Breast epithelium (tissue), 4 donors: ENCODE data around the gene COL4A2. TPM values are rescaled to one million over a fixed set of nuclear protein-coding genes. Genes with fewer than 3 reads are reported as not detected.
A peak's percentile ranks its signal among the peaks of the same experiment; 100 is the strongest.

ENCODE experiments used
- DNase-seq, 2 donors: peaks; one replicate each; pipeline ENCODE4 v3.0.0-alpha.2; 2019; ENCODE audit warnings: low spot score in 2 of 2
- H3K27ac ChIP-seq, 2 donors: fragments of 200-600 bp; sonication (generic) in 1 of 2; one replicate each; pipeline ENCODE4 v1.5.1; 2016 to 2019; ENCODE audit warnings: mild to moderate bottlenecking in 1 of 2
- H3K27me3 ChIP-seq, 2 donors: fragments of 200-600 bp; sonication (generic) in 1 of 2; one replicate each; pipeline versions ENCODE4 v1.5.1 to v1.6.0; 2017 to 2019; ENCODE audit warnings: control low read depth in 1 of 2, mild to moderate bottlenecking in 1 of 2
- H3K36me3 ChIP-seq: fragments of 200-600 bp; one replicate; pipeline ENCODE4 v1.5.1; 2019
- H3K4me1 ChIP-seq, 2 donors: fragments of 200-600 bp; sonication (generic); one replicate each; pipeline ENCODE4 v1.5.1; 2016 to 2019; ENCODE audit warnings: control low read depth in 1 of 2
- H3K4me3 ChIP-seq, 3 donors: fragments of 200-600 bp; sonication (generic); 1 replicate in 2 of 3; 2 replicates in 1 of 3; pipeline ENCODE4 v1.5.1; 2016 to 2019; ENCODE audit warnings: mild to moderate bottlenecking in 3 of 3, moderate library complexity in 2 of 3
- H3K9me3 ChIP-seq, 2 donors: fragments of 200-600 bp; sonication (generic) in 1 of 2; one replicate each; pipeline ENCODE4 v1.5.1; 2016 to 2019; ENCODE audit warnings: control low read depth in 1 of 2
- POLR2A ChIP-seq: fragments of 450-650 bp; IDR thresholded peaks from one replicate; pipeline ENCODE4 v1.6.1; 2016; ENCODE audit warnings: antibody characterized with exemption, mild to moderate bottlenecking, moderate library complexity
- POLR2AphosphoS5 ChIP-seq, 3 donors: sonication (generic); formaldehyde crosslinking; IDR thresholded peaks; one replicate each; pipeline ENCODE4 v1.6.1; 2017; ENCODE audit warnings: antibody characterized with exemption in 3 of 3
- intact Hi-C: fragments of 100-400 bp; cut with DNase I; formaldehyde crosslinking; loops from one replicate; pipeline ENCODE4 v1.15.1; 2023; ENCODE audit warnings: low total_unique reads
- total RNA-seq, 3 donors: library from RNA; depleted of rRNA; stranded (reverse); fragments of >200 nt; gene quantifications; one replicate each; pipeline ENCODE4 v1.1.0, GENCODE V29; 2016
- TF ChIP-seq, protein P1 (sequence below), 3 donors: fragments of 450-650 bp; IDR thresholded peaks; one replicate each; pipeline ENCODE4 v1.5.1; 2016 to 2017; ENCODE audit warnings: antibody characterized with exemption in 3 of 3, mild to moderate bottlenecking in 3 of 3, moderate library complexity in 3 of 3

Gene COL4A2
- total RNA-seq, 3 donors from 2014 or later, result 107 to 841 (median 307) TPM

- no peak overlapping the region for H3K27ac ChIP-seq
- H3K4me3 ChIP-seq, result no peak overlapping the region
- DNase-seq, result no peak
- intact Hi-C loops, result no loop called here
- H3K9me3 ChIP-seq, result no peaks in the 10 kb centered on the region
- no peaks in the 10 kb centered on the region for H3K36me3 ChIP-seq
- H3K27me3 ChIP-seq, result no peaks in the 10 kb centered on the region
- no peaks in the 10 kb centered on the region for H3K4me1 ChIP-seq
- TF ChIP-seq POLR2AphosphoS5 (IDR thresholded peaks at IDR 0.05) (no peak), POLR2A (no peak)
- TF ChIP-seq, protein P1, sequence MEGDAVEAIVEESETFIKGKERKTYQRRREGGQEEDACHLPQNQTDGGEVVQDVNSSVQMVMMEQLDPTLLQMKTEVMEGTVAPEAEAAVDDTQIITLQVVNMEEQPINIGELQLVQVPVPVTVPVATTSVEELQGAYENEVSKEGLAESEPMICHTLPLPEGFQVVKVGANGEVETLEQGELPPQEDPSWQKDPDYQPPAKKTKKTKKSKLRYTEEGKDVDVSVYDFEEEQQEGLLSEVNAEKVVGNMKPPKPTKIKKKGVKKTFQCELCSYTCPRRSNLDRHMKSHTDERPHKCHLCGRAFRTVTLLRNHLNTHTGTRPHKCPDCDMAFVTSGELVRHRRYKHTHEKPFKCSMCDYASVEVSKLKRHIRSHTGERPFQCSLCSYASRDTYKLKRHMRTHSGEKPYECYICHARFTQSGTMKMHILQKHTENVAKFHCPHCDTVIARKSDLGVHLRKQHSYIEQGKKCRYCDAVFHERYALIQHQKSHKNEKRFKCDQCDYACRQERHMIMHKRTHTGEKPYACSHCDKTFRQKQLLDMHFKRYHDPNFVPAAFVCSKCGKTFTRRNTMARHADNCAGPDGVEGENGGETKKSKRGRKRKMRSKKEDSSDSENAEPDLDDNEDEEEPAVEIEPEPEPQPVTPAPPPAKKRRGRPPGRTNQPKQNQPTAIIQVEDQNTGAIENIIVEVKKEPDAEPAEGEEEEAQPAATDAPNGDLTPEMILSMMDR (IDR thresholded peaks at IDR 0.05), result no peak
These were observed 147.3 kb downstream of the COL4A2 start for GRCh38 chr13:110454227-110454859.

- TF ChIP-seq POLR2AphosphoS5 (IDR thresholded peaks at IDR 0.05) (no peak), POLR2A (no peak)
- TF ChIP-seq, protein P1 (IDR thresholded peaks at IDR 0.05), result no peak
- Histone ChIP-seq H3K27ac (no peak overlapping the region), H3K4me3 (no peak overlapping the region), H3K4me1 (no peaks in the 10 kb centered on the region), H3K27me3 (no peaks in the 10 kb centered on the region), H3K9me3 (no peaks in the 10 kb centered on the region), H3K36me3 (no peaks in the 10 kb centered on the region)
- no peak for DNase-seq
- intact Hi-C loops, result no loop called here
These were observed 147.9 kb downstream of the COL4A2 start for GRCh38 chr13:110454956-110455355.

GRCh38 chr13:110455444-110455843 lies 148.4 kb downstream of the COL4A2 start:
- intact Hi-C loops, result no loop called here
- no peak overlapping the region for H3K27ac ChIP-seq
- TF ChIP-seq, protein P1 (IDR thresholded peaks at IDR 0.05), result no peak
- TF ChIP-seq POLR2AphosphoS5 (IDR thresholded peaks at IDR 0.05) (no peak), POLR2A (no peak)

DNA sequence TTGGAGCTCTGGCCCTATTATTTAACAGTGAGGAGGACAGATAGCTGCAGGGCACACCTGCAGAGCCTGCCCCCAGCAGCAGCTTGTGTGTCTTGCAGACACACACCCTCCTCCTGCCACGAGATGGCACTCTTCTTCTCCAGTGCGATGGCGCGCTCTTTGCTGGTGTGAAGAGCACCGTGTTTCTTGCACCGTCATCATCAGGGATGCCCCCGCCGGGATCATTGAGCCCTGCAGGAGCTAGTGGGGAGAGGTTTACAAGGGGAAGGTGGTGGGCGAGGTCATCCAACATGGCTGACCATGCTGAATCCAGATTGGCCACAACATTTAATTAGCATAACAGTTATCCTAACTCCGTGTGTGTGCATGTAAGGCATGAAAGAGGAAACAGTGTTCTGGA lies 148.9 kb downstream of the COL4A2 start:
- Histone ChIP-seq H3K9me3 (no peaks in the 10 kb centered on the region), H3K36me3 (no peaks in the 10 kb centered on the region), H3K4me1 (no peaks in the 10 kb centered on the region), H3K27me3 (no peaks in the 10 kb centered on the region), H3K27ac (no peak overlapping the region), H3K4me3 (no peak overlapping the region)
- intact Hi-C loops, result no loop called here
- DNase-seq, result peak; percentile 72 to 73
- TF ChIP-seq POLR2AphosphoS5 (IDR thresholded peaks at IDR 0.05) (peak in 2 of 3 donors; percentile 35 to 38), POLR2A (no peak)
- TF ChIP-seq, protein P1 (IDR thresholded peaks at IDR 0.05), result peak in 2 of 3 donors; percentile 72 to 84

More at GRCh38 chr13:110455444-110455843, 148.4 kb downstream of the COL4A2 start:
- Histone ChIP-seq H3K27me3 (no peaks in the 10 kb centered on the region), H3K4me1 (no peaks in the 10 kb centered on the region), H3K9me3 (no peaks in the 10 kb centered on the region), H3K4me3 (no peak overlapping the region), H3K36me3 (no peaks in the 10 kb centered on the region)
- DNase-seq, result no peak

DNA sequence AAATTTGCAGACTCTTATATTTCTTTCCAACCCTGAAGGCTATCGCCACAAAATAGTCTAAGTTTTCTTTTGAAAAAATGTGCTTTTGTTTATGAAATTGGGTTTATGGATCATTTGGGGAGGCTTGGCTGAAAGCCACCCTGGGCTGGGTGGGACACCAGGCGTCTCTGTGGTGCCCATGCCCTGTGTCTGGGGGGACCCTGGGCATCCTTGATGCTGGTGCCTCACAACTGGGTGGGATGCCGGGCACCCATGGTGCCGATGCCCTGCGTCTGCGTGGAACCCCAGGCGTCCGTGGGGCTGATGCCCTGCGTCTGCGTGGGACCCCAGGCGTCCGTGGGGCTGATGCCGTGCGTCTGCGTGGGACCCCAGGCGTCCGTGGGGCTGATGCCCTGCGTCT lies 149.5 kb downstream of the COL4A2 start:
- Histone ChIP-seq H3K9me3 (no peaks in the 10 kb centered on the region), H3K4me1 (no peaks in the 10 kb centered on the region), H3K27me3 (no peaks in the 10 kb centered on the region), H3K4me3 (no peak overlapping the region), H3K36me3 (no peaks in the 10 kb centered on the region), H3K27ac (no peak overlapping the region)
- no peak for DNase-seq
- intact Hi-C loops, result no loop called here
- TF ChIP-seq, protein P1 (IDR thresholded peaks at IDR 0.05), result no peak
- TF ChIP-seq POLR2AphosphoS5 (IDR thresholded peaks at IDR 0.05) (no peak), POLR2A (no peak)
